ENCODE results near the gene B4GALNT4. TPM values are rescaled to one million over a fixed set of nuclear protein-coding genes. Genes with fewer than 3 reads are reported as not detected.

Gene B4GALNT4
- total RNA-seq, 1 donor from 2014 or later: 64.6 TPM

GRCh38 chr11:359181-359714 lies 10.1 kb upstream of the B4GALNT4 start:
- Histone ChIP-seq H3K4me1 (ENCODE audit: insufficient read depth, low read length) (peaks cover 8% of the 10 kb centered on the region), H2AFZ (ENCODE audit: low read depth, low read length) (no peak overlapping the region), H4K20me1 (ENCODE audit: insufficient read depth, low read length) (no peaks in the 10 kb centered on the region), H3K4me3 (ENCODE audit: insufficient read depth, low read depth, low read length) (no peak overlapping the region), H3K9me3 (ENCODE audit: insufficient read depth, low read depth, low read length) (peaks cover 6% of the 10 kb centered on the region), H3K36me3 (ENCODE audit: insufficient read depth, low read length) (no peaks in the 10 kb centered on the region), H3K27ac (ENCODE audit: low read depth, low read length) (no peak overlapping the region), H3K4me2 (ENCODE audit: low read length) (no peak overlapping the region), H3K9ac (ENCODE audit: low read length) (no peak overlapping the region), H3K27me3 (ENCODE audit: insufficient read depth, low read length) (no peaks in the 10 kb centered on the region), H3K79me2 (ENCODE audit: insufficient read depth, low read length) (no peaks in the 10 kb centered on the region)
- H3K4me1 Mint-ChIP-seq (ENCODE audit: low read depth, unreplicated experiment): peaks cover 4% of the 10 kb centered on the region
- H3K27ac Mint-ChIP-seq (ENCODE audit: unreplicated experiment): peak overlapping the region; percentile 34
- peaks cover 2% of the 10 kb centered on the region for H3K9me3 Mint-ChIP-seq (ENCODE audit: unreplicated experiment)
- no peak for FAIRE-seq
- no peak for TF ChIP-seq CTCF (IDR thresholded peaks at IDR 0.05; ENCODE audit: insufficient read depth, low read depth, low read length)
- TF ChIP-seq EZH2 (IDR thresholded peaks at IDR 0.05; ENCODE audit: insufficient read depth, low read length): no peak
- peaks cover 2% of the 10 kb centered on the region for H3K36me3 Mint-ChIP-seq (ENCODE audit: low read depth, unreplicated experiment)
- DNase-seq (ENCODE audit: low read depth): no peak
- H3K4me3 Mint-ChIP-seq (ENCODE audit: unreplicated experiment): no peak overlapping the region
- H3K27me3 Mint-ChIP-seq (ENCODE audit: low read depth, unreplicated experiment): peaks cover 5% of the 10 kb centered on the region

DNA sequence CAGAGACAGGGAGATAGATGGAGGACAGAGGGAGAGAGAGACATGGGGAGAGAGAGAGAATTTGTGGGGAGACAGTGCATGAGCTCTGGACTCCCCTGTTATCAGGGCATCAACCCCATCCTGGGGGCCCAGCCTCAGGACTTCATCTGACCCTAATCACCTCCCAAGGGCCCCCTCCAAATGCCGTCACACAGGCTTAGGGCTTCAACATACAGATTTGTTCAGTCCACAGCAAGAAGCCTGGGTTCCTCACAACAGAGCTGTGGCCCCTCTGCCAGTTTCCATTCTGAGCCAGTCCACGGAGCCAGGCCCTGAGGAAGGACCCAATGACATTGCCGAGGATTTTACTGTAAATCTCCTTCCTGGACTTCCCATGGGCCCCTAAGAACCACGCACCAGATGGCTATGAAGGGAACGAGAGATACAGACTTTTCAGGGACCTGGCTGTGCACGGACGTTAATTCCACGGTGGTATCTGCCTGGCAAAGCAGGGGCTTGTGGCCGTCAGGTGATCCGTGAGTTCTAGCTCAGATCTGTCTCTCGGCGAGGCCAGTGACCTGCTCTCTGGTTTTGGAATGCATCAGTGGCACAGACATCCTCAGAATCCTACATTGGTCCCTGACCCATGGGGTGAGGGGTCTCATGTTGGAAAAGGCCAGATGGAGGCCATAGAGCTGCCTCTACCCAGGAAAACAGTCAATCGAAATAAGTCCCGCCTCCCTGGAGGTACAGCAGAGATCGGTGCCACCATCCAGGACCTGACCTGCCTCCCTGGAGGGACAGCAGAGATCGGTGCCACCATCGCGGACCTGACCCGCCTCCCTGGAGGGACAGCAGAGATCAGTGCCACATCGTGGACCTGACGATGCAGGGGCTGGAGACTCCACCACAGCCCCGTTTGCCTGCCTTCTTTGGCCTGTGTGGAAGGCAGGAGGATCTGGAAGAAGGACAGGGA lies 8.7 kb upstream of the B4GALNT4 start:
- no peaks in the 10 kb centered on the region for H4K20me1 ChIP-seq (ENCODE audit: insufficient read depth, low read length)
- H3K9ac ChIP-seq (ENCODE audit: low read length): no peak overlapping the region
- peaks cover 6% of the 10 kb centered on the region for H3K9me3 ChIP-seq (ENCODE audit: insufficient read depth, low read depth, low read length)
- H3K4me1 Mint-ChIP-seq (ENCODE audit: low read depth, unreplicated experiment): no peaks in the 10 kb centered on the region
- no peak overlapping the region for H3K4me3 Mint-ChIP-seq (ENCODE audit: unreplicated experiment)
- H3K79me2 ChIP-seq (ENCODE audit: insufficient read depth, low read length): no peaks in the 10 kb centered on the region
- H3K27me3 ChIP-seq (ENCODE audit: insufficient read depth, low read length): no peaks in the 10 kb centered on the region
- H3K36me3 Mint-ChIP-seq (ENCODE audit: low read depth, unreplicated experiment): peaks cover 2% of the 10 kb centered on the region
- H3K27me3 Mint-ChIP-seq (ENCODE audit: low read depth, unreplicated experiment): peaks cover 5% of the 10 kb centered on the region
- H3K4me2 ChIP-seq (ENCODE audit: low read length): no peak overlapping the region
- H3K4me3 ChIP-seq (ENCODE audit: insufficient read depth, low read depth, low read length): no peak overlapping the region
- H2AFZ ChIP-seq (ENCODE audit: low read depth, low read length): no peak overlapping the region
- no peak for DNase-seq (ENCODE audit: low read depth)
- TF ChIP-seq EZH2 (IDR thresholded peaks at IDR 0.05; ENCODE audit: insufficient read depth, low read length) (no peak), CTCF (IDR thresholded peaks at IDR 0.05; ENCODE audit: insufficient read depth, low read depth, low read length) (no peak)
- no peaks in the 10 kb centered on the region for H3K36me3 ChIP-seq (ENCODE audit: insufficient read depth, low read length)
- peaks cover 2% of the 10 kb centered on the region for H3K4me1 ChIP-seq (ENCODE audit: insufficient read depth, low read length)
- no peak overlapping the region for H3K27ac Mint-ChIP-seq (ENCODE audit: unreplicated experiment)
- no peak overlapping the region for H3K27ac ChIP-seq (ENCODE audit: low read depth, low read length)
- FAIRE-seq: no peak
- peaks cover 2% of the 10 kb centered on the region for H3K9me3 Mint-ChIP-seq (ENCODE audit: unreplicated experiment)
